Kidney epithelial cell (primary cell): ENCODE data around the gene CREB3. TPM values are rescaled to one million over a fixed set of nuclear protein-coding genes. Genes with fewer than 3 reads are reported as not detected.

Source experiments
- DNase-seq: peaks from one replicate; pipeline ENCODE4 v3.0.0-alpha.2; 2010; ENCODE audit warnings: low read depth
- H3K27me3 ChIP-seq: 2 replicates; pipeline ENCODE4 v1.6.0; 2011; ENCODE audit warnings: low read length; ENCODE audit not compliant: control insufficient read depth, insufficient read depth
- H3K36me3 ChIP-seq: 2 replicates; pipeline ENCODE4 v1.5.1; 2011; ENCODE audit warnings: low read length; ENCODE audit not compliant: control insufficient read depth, insufficient read depth
- H3K4me3 ChIP-seq: 2 replicates; pipeline ENCODE4 v1.5.1; 2011; ENCODE audit warnings: low read depth, mild to moderate bottlenecking, control low read depth, low read length
- CTCF ChIP-seq: IDR thresholded peaks from 2 replicates; pipeline ENCODE4 v1.5.1; 2011; ENCODE audit warnings: mild to moderate bottlenecking, moderate library complexity, low read length, control low read depth, inconsistent platforms; ENCODE audit not compliant: insufficient read depth, poor library complexity, severe bottlenecking
- total RNA-seq: library from RNA; depleted of rRNA; stranded (reverse); fragments of >200 nt; gene quantifications from 2 replicates; pipeline ENCODE4 v1.2.3, GENCODE V29; 2015

Gene CREB3
- total RNA-seq, 1 donor from 2014 or later = 87.5 TPM

- no peak for DNase-seq
- Histone ChIP-seq H3K27me3 (no peaks in the 10 kb centered on the region), H3K4me3 (no peak overlapping the region), H3K36me3 (no peaks in the 10 kb centered on the region)
- TF ChIP-seq CTCF = no peak
Measured at GRCh38 chr9:35760651-35761050, 28.2 kb downstream of the CREB3 start.

DNA sequence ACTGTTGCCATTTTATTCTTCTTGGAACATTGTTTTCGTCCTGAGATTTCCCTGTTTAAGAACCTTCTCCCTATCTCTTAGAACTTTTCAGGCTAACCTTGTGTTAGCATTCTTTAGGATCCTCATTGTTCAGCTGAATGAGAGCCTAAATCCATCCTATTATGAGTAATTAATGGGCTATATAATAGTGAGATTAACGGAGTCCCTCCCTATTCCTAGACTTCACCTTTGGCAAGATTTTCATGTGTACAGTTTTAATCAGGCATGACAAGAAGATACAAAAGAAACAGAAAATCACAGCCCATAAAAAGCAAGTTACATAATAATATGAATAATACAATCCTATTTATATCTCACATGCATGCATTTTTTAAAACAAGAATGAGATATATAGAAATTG, 30.7 kb downstream of the CREB3 start:
- no peak for TF ChIP-seq CTCF
- no peak for DNase-seq
- no peaks in the 10 kb centered on the region for H3K36me3 ChIP-seq
- H3K4me3 ChIP-seq = no peak overlapping the region
- no peaks in the 10 kb centered on the region for H3K27me3 ChIP-seq

DNA sequence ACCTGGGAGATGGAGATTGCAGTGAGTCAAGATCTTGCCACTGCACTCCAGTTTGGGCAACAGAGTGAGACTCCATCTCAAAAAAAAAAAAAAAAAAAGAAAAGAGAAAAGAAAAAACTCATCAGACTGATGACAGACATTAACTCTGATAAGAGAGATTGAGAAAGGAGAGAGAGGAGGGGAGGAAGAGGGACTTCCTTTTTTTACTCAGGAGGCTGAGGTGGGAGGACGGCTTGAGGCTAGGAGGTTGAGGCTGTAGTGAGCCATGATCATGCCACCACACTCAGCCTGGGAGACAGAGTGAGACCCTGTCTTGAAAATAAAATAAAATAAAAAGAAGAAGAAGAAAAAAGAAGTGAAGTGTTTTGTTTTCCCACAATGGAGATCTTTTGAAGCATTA, 31.3 kb downstream of the CREB3 start:
- no peaks in the 10 kb centered on the region for H3K27me3 ChIP-seq
- no peak for TF ChIP-seq CTCF
- no peak for DNase-seq
- no peaks in the 10 kb centered on the region for H3K36me3 ChIP-seq
- no peak overlapping the region for H3K4me3 ChIP-seq

GRCh38 chr9:35766997-35767396, 34.5 kb downstream of the CREB3 start:
- no peaks in the 10 kb centered on the region for H3K27me3 ChIP-seq
- no peak for TF ChIP-seq CTCF
- no peaks in the 10 kb centered on the region for H3K36me3 ChIP-seq
- DNase-seq = no peak
- H3K4me3 ChIP-seq = no peak overlapping the region

DNA sequence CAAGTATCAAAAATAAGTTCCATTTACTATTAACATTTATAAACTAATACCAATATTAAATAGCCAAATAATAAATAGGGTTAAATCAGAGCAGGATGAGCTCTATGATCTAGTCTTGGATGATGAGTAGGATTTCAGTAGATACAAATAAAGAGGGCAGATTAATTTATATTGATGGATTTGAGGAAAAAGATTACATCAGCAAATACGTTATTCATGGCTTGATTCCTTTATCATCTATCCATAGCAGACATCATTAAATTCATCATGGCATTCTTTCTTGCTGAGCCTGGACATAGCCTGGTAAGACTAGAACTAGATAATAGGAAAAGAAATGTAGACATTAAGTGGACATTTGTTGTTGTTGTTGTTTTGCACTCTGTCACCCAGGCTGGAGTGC, 35.0 kb downstream of the CREB3 start:
- H3K36me3 ChIP-seq = no peaks in the 10 kb centered on the region
- TF ChIP-seq CTCF = no peak
- H3K27me3 ChIP-seq = no peaks in the 10 kb centered on the region
- DNase-seq = no peak
- no peak overlapping the region for H3K4me3 ChIP-seq

DNA sequence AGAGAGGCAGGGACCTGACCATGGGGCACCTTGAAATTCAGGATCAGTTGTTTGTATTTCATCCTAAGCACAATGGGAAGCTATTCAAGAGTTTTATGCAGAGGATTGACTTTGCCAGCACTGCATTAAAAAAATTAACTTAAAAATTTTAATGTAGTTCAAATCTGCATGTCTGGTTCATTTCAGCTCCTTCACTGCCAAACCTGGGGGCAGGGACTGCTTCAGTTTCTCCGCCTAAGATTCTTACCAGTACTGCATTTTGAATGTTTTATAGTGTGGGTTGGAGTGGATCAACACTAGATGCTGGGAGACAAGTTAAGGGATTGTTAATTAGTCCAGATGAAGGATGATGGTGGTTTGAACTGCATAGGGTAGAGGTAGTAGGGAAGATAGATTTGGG, 37.3 kb downstream of the CREB3 start:
- H3K27me3 ChIP-seq = no peaks in the 10 kb centered on the region
- no peak for TF ChIP-seq CTCF
- no peaks in the 10 kb centered on the region for H3K36me3 ChIP-seq
- no peak for DNase-seq
- no peak overlapping the region for H3K4me3 ChIP-seq
